ENCODE results near the gene BDKRB2. TPM values are rescaled to one million over a fixed set of nuclear protein-coding genes. Genes with fewer than 3 reads are reported as not detected.

Gene BDKRB2
- total and polyA plus RNA-seq, 2 of the 13 experiments (the other 11 are each of a cell fraction or from before 2014, with no cell fraction given) = 0.03 TPM; not detected in 1

DNA sequence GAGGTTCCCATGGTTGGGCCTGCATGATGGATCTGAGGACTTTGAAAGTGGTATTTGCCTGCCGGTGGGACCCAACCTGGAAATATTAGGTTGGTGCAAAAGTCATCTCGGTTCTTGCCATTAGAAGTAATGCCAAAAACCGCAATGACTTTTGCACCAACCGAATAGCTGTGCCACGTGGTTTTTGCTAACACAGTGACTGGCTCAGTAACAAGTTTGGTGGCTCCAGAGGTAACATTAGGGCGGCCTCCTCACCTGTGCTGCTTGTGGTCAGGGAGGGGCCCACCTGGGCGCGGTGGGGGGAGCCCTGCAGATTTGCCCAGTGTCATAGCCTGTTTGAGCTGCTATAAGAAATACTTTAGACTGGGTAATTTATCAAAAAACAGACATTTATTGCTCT, 1.8 kb downstream of the BDKRB2 start:
- Histone ChIP-seq H4K20me1 (ENCODE audit: insufficient read depth, low read length) (no peaks in the 10 kb centered on the region), H3K4me3 (replicated peaks in 1 of 3; ENCODE audit: insufficient read depth in 1 of 3, low read depth in 2 of 3, low read length in 3 of 3) (no peak overlapping the region), H3K79me2 (ENCODE audit: insufficient read depth, low read length) (no peaks in the 10 kb centered on the region), H3K36me3 (replicated peaks in 1 of 2; ENCODE audit: control insufficient read depth in 1 of 2, insufficient read depth in 2 of 2, low read length in 2 of 2) (no peaks in the 10 kb centered on the region), H3K27me3 (ENCODE audit: control insufficient read depth in 1 of 2, insufficient read depth in 2 of 2, low read length in 2 of 2) (peaks cover 6 to 7% of the 10 kb centered on the region in 2 experiments; a peak in 3 of 5 replicates), H3K9me3 (ENCODE audit: low read length) (no peaks in the 10 kb centered on the region), H3K4me1 (ENCODE audit: insufficient read depth, low read length) (peaks cover 27% of the 10 kb centered on the region), H3K4me2 (ENCODE audit: low read depth, low read length) (no peak overlapping the region), H3K27ac (ENCODE audit: extremely low read length, insufficient read depth, low read length) (no peak overlapping the region), H2AFZ (ENCODE audit: low read length) (no peak overlapping the region), H3K9ac (ENCODE audit: insufficient read depth, low read depth, low read length) (no peak overlapping the region)
- DNase-seq (ENCODE audit: low spot score) (no peak), ATAC-seq (no peak), FAIRE-seq (no peak)
- ChIA-PET POLR2A (no interaction called here), CTCF (ENCODE audit: low intra/inter-chr PET ratio, low total read pairs) (no interaction called here)
- intact Hi-C loops (cut with micrococcal nuclease; ENCODE audit: unreplicated experiment) = loop anchor here (10.0 kb wide), 1 partner anchor 58 kb away; no protein-coding TSS in a partner anchor
- in situ Hi-C loops (cut with HindIII; ENCODE audit: extremely low pct_ligation_motif_present, low pct_unique_long_range_greater_than_20kb) = no loop called here
- TF ChIP-seq ZNF235 (CRISPR knock-in tag; IDR thresholded peaks at IDR 0.05; ENCODE audit: borderline replicate concordance) (no peak), FOXK2 (IDR thresholded peaks at IDR 0.05) (no peak), RBFOX2 (IDR thresholded peaks at IDR 0.05; ENCODE audit: low read depth, low read length) (no peak), CBX2 (IDR thresholded peaks at IDR 0.05; ENCODE audit: low read depth, low read length) (no peak), CBX2 (CRISPR knock-in tag; IDR thresholded peaks at IDR 0.05; ENCODE audit: low read depth) (no peak), JUND (CRISPR knock-in tag; IDR thresholded peaks at IDR 0.05) (no peak), TEAD2 (CRISPR knock-in tag; IDR thresholded peaks at IDR 0.05) (no peak), ZBTB40 (IDR thresholded peaks at IDR 0.05) (peak; percentile 86), ZBTB40 (CRISPR knock-in tag; IDR thresholded peaks at IDR 0.05) (no peak), PCBP2 (optimal IDR thresholded peaks at IDR 0.05; ENCODE audit: low read depth, low read length, poor library complexity, severe bottlenecking) (no peak)
- WGBS (ENCODE audit: low lambda C conversion rate) = no CpG with 5 or more reads among the region's 8 CpGs
- BruUV-seq (replicated peaks) = no TSS peak
